Measurements from ENCODE around the gene GRAP2. TPM values are rescaled to one million over a fixed set of nuclear protein-coding genes. Genes with fewer than 3 reads are reported as not detected.

GRAP2 gene
- total RNA-seq, 1 donor from 2014 or later: not detected

DNA sequence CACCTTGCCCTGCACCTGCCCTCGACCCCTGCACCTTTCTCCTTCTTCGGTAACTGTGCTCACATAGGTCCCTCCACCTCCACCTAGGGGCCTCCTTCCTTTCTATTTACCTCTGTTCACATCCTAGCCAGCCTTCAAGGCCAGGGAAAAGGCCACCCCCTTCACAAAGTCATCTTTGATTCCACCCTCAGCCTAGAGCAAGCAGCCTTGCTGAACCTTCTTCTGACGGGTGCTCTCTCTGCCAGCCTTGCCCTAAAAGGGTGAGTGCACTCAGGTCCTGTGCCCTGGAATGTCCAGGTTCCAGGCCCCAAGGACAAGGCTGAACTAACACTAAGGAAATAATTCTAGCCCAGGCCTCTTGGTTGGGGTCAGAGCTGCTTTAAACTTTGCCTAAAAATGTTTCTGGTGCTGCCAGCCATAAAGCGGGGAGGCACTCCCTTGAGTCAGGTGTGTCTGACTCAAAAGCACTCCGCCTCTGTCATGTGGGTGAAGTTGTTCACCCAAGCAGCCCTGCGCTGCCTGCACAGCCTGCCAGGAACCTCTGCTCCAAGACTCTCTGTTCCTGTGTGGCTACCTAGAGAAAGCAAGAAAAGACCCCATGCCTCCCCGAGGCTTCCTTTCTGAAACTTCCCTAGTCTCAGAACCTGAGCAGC, 84.6 kb downstream of the GRAP2 start:
- Histone ChIP-seq H3K36me3 (no peaks in the 10 kb centered on the region), H3K4me3 (no peak overlapping the region), H3K9me3 (no peaks in the 10 kb centered on the region), H3K4me1 (no peaks in the 10 kb centered on the region), H3K27me3 (no peaks in the 10 kb centered on the region), H3K27ac (no peak overlapping the region)
- no peak for DNase-seq (ENCODE audit: low spot score in 2 of 2)
- intact Hi-C loops (cut with DNase I): no loop called here
- TF ChIP-seq, protein P1, sequence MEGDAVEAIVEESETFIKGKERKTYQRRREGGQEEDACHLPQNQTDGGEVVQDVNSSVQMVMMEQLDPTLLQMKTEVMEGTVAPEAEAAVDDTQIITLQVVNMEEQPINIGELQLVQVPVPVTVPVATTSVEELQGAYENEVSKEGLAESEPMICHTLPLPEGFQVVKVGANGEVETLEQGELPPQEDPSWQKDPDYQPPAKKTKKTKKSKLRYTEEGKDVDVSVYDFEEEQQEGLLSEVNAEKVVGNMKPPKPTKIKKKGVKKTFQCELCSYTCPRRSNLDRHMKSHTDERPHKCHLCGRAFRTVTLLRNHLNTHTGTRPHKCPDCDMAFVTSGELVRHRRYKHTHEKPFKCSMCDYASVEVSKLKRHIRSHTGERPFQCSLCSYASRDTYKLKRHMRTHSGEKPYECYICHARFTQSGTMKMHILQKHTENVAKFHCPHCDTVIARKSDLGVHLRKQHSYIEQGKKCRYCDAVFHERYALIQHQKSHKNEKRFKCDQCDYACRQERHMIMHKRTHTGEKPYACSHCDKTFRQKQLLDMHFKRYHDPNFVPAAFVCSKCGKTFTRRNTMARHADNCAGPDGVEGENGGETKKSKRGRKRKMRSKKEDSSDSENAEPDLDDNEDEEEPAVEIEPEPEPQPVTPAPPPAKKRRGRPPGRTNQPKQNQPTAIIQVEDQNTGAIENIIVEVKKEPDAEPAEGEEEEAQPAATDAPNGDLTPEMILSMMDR (IDR thresholded peaks at IDR 0.05): no peak

DNA sequence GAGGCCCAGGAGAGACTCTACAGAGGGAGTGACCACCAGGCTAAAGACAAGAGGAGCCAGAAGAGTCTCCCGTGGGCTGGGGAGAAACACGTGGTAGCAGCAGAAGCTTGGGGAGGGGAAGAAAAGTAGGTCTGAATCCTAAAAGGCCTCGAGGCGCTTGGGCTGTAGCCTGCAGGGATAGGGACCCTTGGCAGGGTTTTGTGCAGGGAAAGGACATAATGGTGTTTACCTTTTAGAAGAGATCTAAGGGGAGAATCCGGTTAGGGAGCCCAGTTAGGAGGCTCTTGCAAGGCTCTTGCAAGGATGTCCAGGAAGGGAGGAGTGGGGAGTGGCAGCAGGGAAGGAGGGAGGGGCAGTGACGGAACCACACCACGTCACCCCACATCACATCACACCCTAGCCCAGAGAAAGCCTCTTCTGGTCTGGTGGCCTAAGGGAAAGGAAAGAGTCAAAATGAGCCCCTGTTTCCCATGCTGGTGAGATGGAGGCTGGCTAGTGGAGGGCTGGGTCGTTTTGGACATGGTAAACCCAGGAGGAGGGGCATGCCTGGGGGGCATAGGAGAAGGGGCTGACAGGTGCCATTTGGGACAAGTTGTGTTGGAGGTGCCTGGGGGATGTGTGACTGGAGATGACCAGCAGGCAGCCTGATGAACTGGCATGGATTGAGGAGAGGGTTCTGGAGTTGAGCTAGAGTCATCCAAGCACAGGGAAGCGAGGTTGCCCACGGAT, 87.7 kb downstream of the GRAP2 start:
- no peaks in the 10 kb centered on the region for H3K36me3 ChIP-seq
- no peaks in the 10 kb centered on the region for H3K27me3 ChIP-seq
- intact Hi-C loops (cut with DNase I): no loop called here
- no peaks in the 10 kb centered on the region for H3K9me3 ChIP-seq
- H3K4me1 ChIP-seq: no peaks in the 10 kb centered on the region
- TF ChIP-seq, protein P1 (IDR thresholded peaks at IDR 0.05): no peak
- H3K27ac ChIP-seq: no peak overlapping the region
- H3K4me3 ChIP-seq: no peak overlapping the region
- no peak for DNase-seq (ENCODE audit: low spot score in 2 of 2)

DNA sequence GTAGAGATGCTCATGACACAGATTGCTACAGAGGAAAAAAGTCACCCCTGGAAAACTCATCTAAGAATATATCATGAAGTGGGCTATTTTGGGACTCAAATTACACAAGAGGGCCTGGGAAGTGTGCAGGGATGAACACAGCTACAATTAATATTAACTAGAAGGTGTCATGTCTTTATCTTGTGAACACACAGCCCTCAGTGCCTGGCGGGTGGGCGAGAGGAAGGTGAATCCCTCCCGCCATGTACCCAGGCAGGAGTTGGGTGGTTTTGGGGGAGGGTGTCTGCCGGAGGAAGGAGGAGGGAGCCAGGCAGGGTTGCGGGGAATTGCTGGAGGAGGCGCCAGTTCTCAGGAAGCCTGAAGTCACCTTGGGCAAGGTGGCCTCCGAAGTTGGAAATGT, 88.7 kb downstream of the GRAP2 start:
- DNase-seq (ENCODE audit: low spot score in 2 of 2): no peak
- TF ChIP-seq, protein P1 (IDR thresholded peaks at IDR 0.05): no peak

DNA sequence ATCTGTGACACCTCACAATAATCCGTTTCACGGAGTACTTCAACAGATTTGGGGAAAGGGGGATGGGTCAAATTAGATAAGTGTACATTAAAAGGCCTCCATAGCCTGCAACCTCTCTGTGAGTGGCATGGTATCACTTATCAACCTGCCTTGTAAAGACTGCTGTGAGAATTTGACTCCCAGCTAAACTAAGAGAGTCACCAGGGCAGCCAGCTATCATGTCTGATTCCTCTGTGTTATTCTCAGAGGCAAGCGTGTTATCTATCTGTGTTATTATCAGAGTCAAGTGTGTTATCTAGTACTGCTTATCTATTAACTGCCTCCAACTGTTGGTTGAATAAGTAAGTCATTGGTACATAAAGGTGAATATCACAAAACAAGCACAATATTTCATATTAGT, 89.8 kb downstream of the GRAP2 start:
- H3K27ac ChIP-seq: no peak overlapping the region

More for the DNA sequence above, 88.7 kb downstream of the GRAP2 start:
- intact Hi-C loops (cut with DNase I): no loop called here
- H3K4me1 ChIP-seq: no peaks in the 10 kb centered on the region
- H3K27me3 ChIP-seq: peaks cover 3% of the 10 kb centered on the region
- no peaks in the 10 kb centered on the region for H3K36me3 ChIP-seq
- H3K27ac ChIP-seq: no peak overlapping the region
- H3K4me3 ChIP-seq: no peak overlapping the region
- H3K9me3 ChIP-seq: no peaks in the 10 kb centered on the region

DNA sequence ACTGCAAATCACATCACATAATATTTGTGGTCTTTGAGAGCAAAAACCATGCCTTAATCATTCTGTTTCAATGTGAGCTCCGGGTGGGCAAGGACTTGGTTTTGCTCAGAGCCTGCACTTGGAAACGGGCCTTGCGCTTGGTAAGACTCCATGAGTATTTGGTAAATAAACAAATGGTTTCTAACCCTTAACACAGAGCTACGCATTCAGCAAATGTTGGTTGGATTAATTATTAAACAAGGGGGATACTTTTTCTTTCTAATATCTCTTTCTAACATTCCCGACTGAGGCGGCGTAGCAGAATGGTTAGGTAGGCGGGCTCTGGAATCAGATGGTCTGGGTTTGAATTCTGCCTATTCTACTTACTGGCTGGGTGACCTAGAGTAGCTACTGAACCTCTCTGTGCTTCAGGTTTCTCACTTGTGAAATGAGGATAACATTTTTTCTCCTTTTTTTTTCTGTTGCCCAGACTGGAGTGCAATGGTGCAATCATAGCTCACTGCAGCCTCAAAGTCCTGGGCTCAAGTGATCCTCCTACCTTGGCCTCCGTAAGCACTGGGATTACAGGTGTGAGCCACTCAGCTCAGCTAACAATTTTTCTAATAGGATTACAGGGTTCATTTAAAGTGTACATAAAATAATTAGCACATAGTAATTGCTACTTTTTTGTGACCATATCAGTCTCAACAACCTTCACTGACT, 90.4 kb downstream of the GRAP2 start:
- H3K4me1 ChIP-seq: peaks cover 0 to 2% of the 10 kb centered on the region in 2 donors
- no peak overlapping the region for H3K4me3 ChIP-seq
- intact Hi-C loops (cut with DNase I): no loop called here
- H3K36me3 ChIP-seq: no peaks in the 10 kb centered on the region
- H3K27ac ChIP-seq: no peak overlapping the region
- no peak for DNase-seq (ENCODE audit: low spot score in 2 of 2)
- TF ChIP-seq, protein P1 (IDR thresholded peaks at IDR 0.05): no peak
- no peaks in the 10 kb centered on the region for H3K9me3 ChIP-seq
- peaks cover 15% of the 10 kb centered on the region for H3K27me3 ChIP-seq

More for the DNA sequence above, 89.8 kb downstream of the GRAP2 start:
- no peak for DNase-seq (ENCODE audit: low spot score in 2 of 2)
- Histone ChIP-seq H3K27me3 (peaks cover 11% of the 10 kb centered on the region), H3K4me3 (no peak overlapping the region), H3K36me3 (no peaks in the 10 kb centered on the region), H3K4me1 (peaks cover 0 to 2% of the 10 kb centered on the region in 2 donors), H3K9me3 (no peaks in the 10 kb centered on the region)
- TF ChIP-seq, protein P1 (IDR thresholded peaks at IDR 0.05): no peak
- intact Hi-C loops (cut with DNase I): no loop called here
